DND-41 (cell line): ENCODE data around the gene ADORA3.

Source experiments
- ATAC-seq: fragments of 200-7000 bp; cut with Tn5 transposase; 3 replicates; pipeline ENCODE4 v1.9.1; 2021; ENCODE audit warnings: low read depth; ENCODE audit not compliant: insufficient read depth
- DNase-seq: peaks from one replicate; pipeline ENCODE4 v3.0.0-alpha.2; 2020
- H2AFZ ChIP-seq: 2 replicates; pipeline ENCODE4 v1.6.0; 2012; ENCODE audit warnings: low read depth, low read length
- H3K27ac ChIP-seq: 2 replicates; pipeline ENCODE4 v1.5.1; 2012; ENCODE audit warnings: low read length, inconsistent platforms
- H3K27me3 ChIP-seq: fragments of 200-600 bp; sonication (generic); 2 replicates; pipeline ENCODE4 v1.6.0; 2012; ENCODE audit warnings: low read length, mild to moderate bottlenecking, inconsistent platforms; ENCODE audit not compliant: insufficient read depth, poor library complexity
- H3K36me3 ChIP-seq: 2 replicates; pipeline ENCODE4 v1.5.1; 2012; ENCODE audit warnings: low read length, inconsistent platforms; ENCODE audit not compliant: insufficient read depth
- H3K4me1 ChIP-seq: 2 replicates; pipeline ENCODE4 v1.5.1; 2012; ENCODE audit warnings: mild to moderate bottlenecking, low read length; ENCODE audit not compliant: insufficient read depth
- H3K4me2 ChIP-seq: 2 replicates; pipeline ENCODE4 v1.6.0; 2012; ENCODE audit warnings: mild to moderate bottlenecking, moderate library complexity, low read length, inconsistent platforms; ENCODE audit not compliant: insufficient read depth
- H3K4me3 ChIP-seq, 2 experiments: fragments of 200-600 bp in 1 of 2; shearing (Covaris generic) in 1 of 2; 2 replicates each; pipeline ENCODE4 v1.5.1; 2012 to 2016; ENCODE audit warnings: inconsistent platforms in 2 of 2, low read length in 2 of 2, mild to moderate bottlenecking in 2 of 2, low read depth in 1 of 2, moderate library complexity in 1 of 2
- H3K79me2 ChIP-seq: 2 replicates; pipeline ENCODE4 v1.6.0; 2012; ENCODE audit warnings: low read length, inconsistent platforms; ENCODE audit not compliant: insufficient read depth
- H3K9ac ChIP-seq: 2 replicates; pipeline ENCODE4 v1.6.0; 2012; ENCODE audit warnings: low read depth, mild to moderate bottlenecking, inconsistent platforms, low read length, moderate library complexity
- H3K9me3 ChIP-seq: 2 replicates; pipeline ENCODE4 v1.5.1; 2012; ENCODE audit warnings: low read length, moderate library complexity, mild to moderate bottlenecking, inconsistent platforms; ENCODE audit not compliant: insufficient read depth, severe bottlenecking
- H4K20me1 ChIP-seq: 2 replicates; pipeline ENCODE4 v1.6.0; 2012; ENCODE audit warnings: low read length; ENCODE audit not compliant: insufficient read depth
- CTCF ChIP-seq: IDR thresholded peaks from 2 replicates; pipeline ENCODE4 v1.5.1; 2012; ENCODE audit warnings: borderline replicate concordance, low read length, moderate library complexity, mild to moderate bottlenecking; ENCODE audit not compliant: poor library complexity, severe bottlenecking; ENCODE audit errors: extremely low read depth
- EZH2 ChIP-seq: IDR thresholded peaks from 3 replicates; pipeline ENCODE4 v1.6.1; 2012; ENCODE audit warnings: borderline replicate concordance, low read depth, mild to moderate bottlenecking, moderate library complexity, low read length, inconsistent platforms; ENCODE audit not compliant: severe bottlenecking

Gene ADORA3

DNA sequence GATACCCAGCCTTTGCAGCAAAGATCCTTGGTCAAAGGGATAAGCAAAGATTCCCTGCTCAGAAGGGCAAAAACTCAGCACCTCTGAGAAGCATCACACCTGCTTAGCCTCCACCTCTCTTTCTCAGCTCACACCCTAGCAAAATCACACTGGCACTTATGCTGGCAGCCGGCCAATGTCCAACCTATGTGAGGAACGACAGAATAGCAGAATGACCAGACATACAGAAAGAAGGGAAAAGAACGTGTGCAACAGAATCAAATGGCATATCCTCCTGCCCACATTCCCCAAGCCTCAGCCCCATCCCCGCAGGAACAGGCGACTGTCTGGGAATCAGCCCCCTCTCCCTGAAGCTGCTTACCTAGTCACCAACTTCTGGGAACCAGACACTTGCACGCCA is 664 bp upstream of the ADORA3 start:
- no peak overlapping the region for H3K4me2 ChIP-seq
- ATAC-seq: no peak
- no peaks in the 10 kb centered on the region for H3K9me3 ChIP-seq
- peak overlapping the region; percentile 47 for H3K27ac ChIP-seq
- no peak overlapping the region for H3K9ac ChIP-seq
- H3K79me2 ChIP-seq: no peaks in the 10 kb centered on the region
- H2AFZ ChIP-seq: peak overlapping the region; percentile 53
- H4K20me1 ChIP-seq: no peaks in the 10 kb centered on the region
- no peaks in the 10 kb centered on the region for H3K36me3 ChIP-seq
- H3K4me1 ChIP-seq: peaks cover 38% of the 10 kb centered on the region
- DNase-seq: no peak
- no peak overlapping the region for H3K4me3 ChIP-seq
- no peak for TF ChIP-seq EZH2
- no peak for TF ChIP-seq CTCF
- no peaks in the 10 kb centered on the region for H3K27me3 ChIP-seq

GRCh38 chr1:111501645-111502044 is 1.8 kb downstream of the ADORA3 start:
- H4K20me1 ChIP-seq: no peaks in the 10 kb centered on the region
- no peak overlapping the region for H3K4me3 ChIP-seq
- no peak for ATAC-seq
- DNase-seq: no peak
- H3K9ac ChIP-seq: no peak overlapping the region
- TF ChIP-seq CTCF (no peak), EZH2 (no peak)
- no peaks in the 10 kb centered on the region for H3K36me3 ChIP-seq
- no peaks in the 10 kb centered on the region for H3K27me3 ChIP-seq
- H2AFZ ChIP-seq: no peak overlapping the region
- H3K4me2 ChIP-seq: no peak overlapping the region
- H3K79me2 ChIP-seq: no peaks in the 10 kb centered on the region
- H3K27ac ChIP-seq: no peak overlapping the region
- H3K4me1 ChIP-seq: peaks cover 18% of the 10 kb centered on the region
- no peaks in the 10 kb centered on the region for H3K9me3 ChIP-seq

- no peaks in the 10 kb centered on the region for H3K79me2 ChIP-seq
- no peaks in the 10 kb centered on the region for H4K20me1 ChIP-seq
- ATAC-seq (no peak), DNase-seq (no peak)
- H3K27ac ChIP-seq: no peak overlapping the region
- no peak overlapping the region for H2AFZ ChIP-seq
- H3K9me3 ChIP-seq: no peaks in the 10 kb centered on the region
- H3K27me3 ChIP-seq: no peaks in the 10 kb centered on the region
- TF ChIP-seq CTCF (no peak), EZH2 (no peak)
- no peaks in the 10 kb centered on the region for H3K36me3 ChIP-seq
- H3K4me2 ChIP-seq: no peak overlapping the region
- no peak overlapping the region for H3K9ac ChIP-seq
- H3K4me3 ChIP-seq: no peak overlapping the region
- H3K4me1 ChIP-seq: peaks cover 16% of the 10 kb centered on the region
Measured at GRCh38 chr1:111499026-111499785, 4.2 kb downstream of the ADORA3 start.
